ENCODE data around the gene MUS81. TPM values are rescaled to one million over a fixed set of nuclear protein-coding genes. Genes with fewer than 3 reads are reported as not detected.
A peak's percentile ranks its signal among the peaks of the same experiment; 100 is the strongest.

MUS81 gene
- total and polyA plus RNA-seq, 2 of the 13 experiments (the other 11 are each of a cell fraction or from before 2014, with no cell fraction given): 25.6 to 30.2 TPM

DNA sequence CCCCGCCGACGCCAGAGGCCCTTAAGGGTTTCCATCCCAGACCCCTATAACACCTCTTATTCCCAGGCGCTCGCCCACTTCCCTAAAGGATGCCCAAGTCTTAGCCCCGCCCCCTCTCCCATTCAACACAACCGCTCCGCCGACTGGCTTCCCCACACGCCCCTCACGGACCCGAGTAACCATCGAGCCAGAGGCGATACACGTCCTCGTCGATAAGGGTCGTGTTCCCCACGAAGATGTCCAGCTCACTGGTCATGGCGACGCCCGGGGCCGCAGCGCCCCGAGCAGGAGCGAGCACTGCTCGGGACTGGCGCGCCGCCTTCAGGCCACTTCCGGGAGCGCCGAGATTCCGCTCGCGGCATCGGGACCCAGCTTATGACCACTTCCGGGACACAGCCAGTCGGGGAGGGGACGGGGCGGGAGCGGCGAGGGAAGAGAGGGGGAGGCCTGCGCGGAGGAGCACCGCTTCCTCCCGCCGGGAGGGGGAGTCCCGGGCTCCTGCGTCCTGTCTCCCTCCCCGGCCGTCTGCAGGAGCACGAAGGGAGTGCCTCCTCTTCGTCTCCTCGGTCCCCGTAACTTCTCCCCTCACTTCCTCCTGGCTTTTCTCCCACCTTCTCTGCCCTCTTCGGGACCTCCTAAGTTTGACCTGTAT lies 28.1 kb downstream of the MUS81 start, which contains the start of gene FIBP (continued):
- TF ChIP-seq ZNF224 (CRISPR knock-in tag; IDR thresholded peaks at IDR 0.05) (peak; percentile 61; the same call in 1 of the 2 replicates), ZBTB20 (CRISPR knock-in tag; IDR thresholded peaks at IDR 0.05; ENCODE audit: borderline replicate concordance, low read depth) (peak; percentile 40; the same call in 1 of the 2 replicates), XRCC5 (optimal IDR thresholded peaks at IDR 0.05; ENCODE audit: low read length) (peak; percentile 71), KMT2A (CRISPR knock-in tag; IDR thresholded peaks at IDR 0.05) (peak; percentile 82; the same call in 1 of the 2 replicates), IRF1 (CRISPR knock-in tag; IDR thresholded peaks at IDR 0.05; ENCODE audit: low read depth) (no peak), KDM3A (CRISPR knock-in tag; IDR thresholded peaks at IDR 0.05; ENCODE audit: low read depth) (peak; percentile 25; the same call in 1 of the 2 replicates), ZNF839 (CRISPR knock-in tag; IDR thresholded peaks at IDR 0.05; ENCODE audit: borderline replicate concordance) (no peak; the same call in 1 of the 2 replicates), KLF15 (CRISPR knock-in tag; IDR thresholded peaks at IDR 0.05; ENCODE audit: borderline replicate concordance) (no peak; the same call in 1 of the 2 replicates), ZNF30 (CRISPR knock-in tag; IDR thresholded peaks at IDR 0.05) (no peak), FOXK2 (IDR thresholded peaks at IDR 0.05) (no peak), KLF9 (CRISPR knock-in tag; IDR thresholded peaks at IDR 0.05; ENCODE audit: low read depth) (no peak), BRD4 (CRISPR knock-in tag; IDR thresholded peaks at IDR 0.05) (no peak), NFE2L2 (IDR thresholded peaks at IDR 0.05; ENCODE audit: low read length) (no peak), RFX1 (IDR thresholded peaks at IDR 0.05) (no peak), ZNF713 (CRISPR knock-in tag; IDR thresholded peaks at IDR 0.05) (no peak), TCF12 (IDR thresholded peaks at IDR 0.05) (no peak), TCF12 (CRISPR knock-in tag; IDR thresholded peaks at IDR 0.05) (no peak), ZNF775 (CRISPR knock-in tag; IDR thresholded peaks at IDR 0.05; ENCODE audit: borderline replicate concordance) (no peak), DMAP1 (CRISPR knock-in tag; IDR thresholded peaks at IDR 0.05) (peak; percentile 71), PLRG1 (conservative IDR thresholded peaks at IDR 0.05) (no peak), ARHGAP35 (CRISPR knock-in tag; IDR thresholded peaks at IDR 0.05; ENCODE audit: borderline replicate concordance) (no peak; the same call in 1 of the 2 replicates), ZNF7 (CRISPR knock-in tag; IDR thresholded peaks at IDR 0.05) (no peak), MAFK (conservative IDR thresholded peaks at IDR 0.05 in 1 of 2, IDR thresholded peaks at IDR 0.05 in 1 of 2; ENCODE audit: low read length in 2 of 2) (no peak)
- TF ChIP-seq, protein P1, sequence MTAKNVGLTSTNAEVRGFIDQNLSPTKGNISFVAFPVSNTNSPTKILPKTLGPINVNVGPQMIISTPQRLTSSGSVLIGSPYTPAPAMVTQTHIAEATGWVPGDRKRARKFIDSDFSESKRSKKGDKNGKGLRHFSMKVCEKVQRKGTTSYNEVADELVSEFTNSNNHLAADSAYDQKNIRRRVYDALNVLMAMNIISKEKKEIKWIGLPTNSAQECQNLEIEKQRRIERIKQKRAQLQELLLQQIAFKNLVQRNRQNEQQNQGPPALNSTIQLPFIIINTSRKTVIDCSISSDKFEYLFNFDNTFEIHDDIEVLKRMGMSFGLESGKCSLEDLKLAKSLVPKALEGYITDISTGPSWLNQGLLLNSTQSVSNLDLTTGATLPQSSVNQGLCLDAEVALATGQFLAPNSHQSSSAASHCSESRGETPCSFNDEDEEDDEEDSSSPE (CRISPR knock-in tag; IDR thresholded peaks at IDR 0.05): peak; percentile 80
- TF ChIP-seq, protein P2, sequence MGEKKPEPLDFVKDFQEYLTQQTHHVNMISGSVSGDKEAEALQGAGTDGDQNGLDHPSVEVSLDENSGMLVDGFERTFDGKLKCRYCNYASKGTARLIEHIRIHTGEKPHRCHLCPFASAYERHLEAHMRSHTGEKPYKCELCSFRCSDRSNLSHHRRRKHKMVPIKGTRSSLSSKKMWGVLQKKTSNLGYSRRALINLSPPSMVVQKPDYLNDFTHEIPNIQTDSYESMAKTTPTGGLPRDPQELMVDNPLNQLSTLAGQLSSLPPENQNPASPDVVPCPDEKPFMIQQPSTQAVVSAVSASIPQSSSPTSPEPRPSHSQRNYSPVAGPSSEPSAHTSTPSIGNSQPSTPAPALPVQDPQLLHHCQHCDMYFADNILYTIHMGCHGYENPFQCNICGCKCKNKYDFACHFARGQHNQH (CRISPR knock-in tag; IDR thresholded peaks at IDR 0.05): peak; percentile 50
- TF ChIP-seq, protein P3, sequence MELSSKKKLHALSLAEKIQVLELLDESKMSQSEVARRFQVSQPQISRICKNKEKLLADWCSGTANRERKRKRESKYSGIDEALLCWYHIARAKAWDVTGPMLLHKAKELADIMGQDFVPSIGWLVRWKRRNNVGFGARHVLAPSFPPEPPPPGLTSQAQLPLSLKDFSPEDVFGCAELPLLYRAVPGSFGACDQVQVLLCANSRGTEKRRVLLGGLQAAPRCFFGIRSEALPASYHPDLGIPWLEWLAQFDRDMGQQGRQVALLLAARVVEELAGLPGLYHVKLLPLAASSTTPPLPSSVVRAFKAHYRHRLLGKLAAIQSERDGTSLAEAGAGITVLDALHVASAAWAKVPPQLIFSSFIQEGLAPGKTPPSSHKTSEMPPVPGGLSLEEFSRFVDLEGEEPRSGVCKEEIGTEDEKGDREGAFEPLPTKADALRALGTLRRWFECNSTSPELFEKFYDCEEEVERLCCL (CRISPR knock-in tag; IDR thresholded peaks at IDR 0.05; ENCODE audit: borderline replicate concordance): no peak
- TF ChIP-seq, protein P4, sequence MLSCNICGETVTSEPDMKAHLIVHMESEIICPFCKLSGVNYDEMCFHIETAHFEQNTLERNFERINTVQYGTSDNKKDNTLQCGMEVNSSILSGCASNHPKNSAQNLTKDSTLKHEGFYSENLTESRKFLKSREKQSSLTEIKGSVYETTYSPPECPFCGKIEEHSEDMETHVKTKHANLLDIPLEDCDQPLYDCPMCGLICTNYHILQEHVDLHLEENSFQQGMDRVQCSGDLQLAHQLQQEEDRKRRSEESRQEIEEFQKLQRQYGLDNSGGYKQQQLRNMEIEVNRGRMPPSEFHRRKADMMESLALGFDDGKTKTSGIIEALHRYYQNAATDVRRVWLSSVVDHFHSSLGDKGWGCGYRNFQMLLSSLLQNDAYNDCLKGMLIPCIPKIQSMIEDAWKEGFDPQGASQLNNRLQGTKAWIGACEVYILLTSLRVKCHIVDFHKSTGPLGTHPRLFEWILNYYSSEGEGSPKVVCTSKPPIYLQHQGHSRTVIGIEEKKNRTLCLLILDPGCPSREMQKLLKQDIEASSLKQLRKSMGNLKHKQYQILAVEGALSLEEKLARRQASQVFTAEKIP (CRISPR knock-in tag; IDR thresholded peaks at IDR 0.05; ENCODE audit: borderline replicate concordance): no peak

All from HepG2 (cell line).